Measurements from ENCODE around the gene MROH8.

GRCh38 chr20:37163832-37164554 lies 15.4 kb downstream of the MROH8 start:
- TF ChIP-seq, protein P1, sequence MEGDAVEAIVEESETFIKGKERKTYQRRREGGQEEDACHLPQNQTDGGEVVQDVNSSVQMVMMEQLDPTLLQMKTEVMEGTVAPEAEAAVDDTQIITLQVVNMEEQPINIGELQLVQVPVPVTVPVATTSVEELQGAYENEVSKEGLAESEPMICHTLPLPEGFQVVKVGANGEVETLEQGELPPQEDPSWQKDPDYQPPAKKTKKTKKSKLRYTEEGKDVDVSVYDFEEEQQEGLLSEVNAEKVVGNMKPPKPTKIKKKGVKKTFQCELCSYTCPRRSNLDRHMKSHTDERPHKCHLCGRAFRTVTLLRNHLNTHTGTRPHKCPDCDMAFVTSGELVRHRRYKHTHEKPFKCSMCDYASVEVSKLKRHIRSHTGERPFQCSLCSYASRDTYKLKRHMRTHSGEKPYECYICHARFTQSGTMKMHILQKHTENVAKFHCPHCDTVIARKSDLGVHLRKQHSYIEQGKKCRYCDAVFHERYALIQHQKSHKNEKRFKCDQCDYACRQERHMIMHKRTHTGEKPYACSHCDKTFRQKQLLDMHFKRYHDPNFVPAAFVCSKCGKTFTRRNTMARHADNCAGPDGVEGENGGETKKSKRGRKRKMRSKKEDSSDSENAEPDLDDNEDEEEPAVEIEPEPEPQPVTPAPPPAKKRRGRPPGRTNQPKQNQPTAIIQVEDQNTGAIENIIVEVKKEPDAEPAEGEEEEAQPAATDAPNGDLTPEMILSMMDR (IDR thresholded peaks at IDR 0.05): no peak
- no peak for TF ChIP-seq POLR2A (IDR thresholded peaks at IDR 0.05)

Measured in uterus (tissue), 2 donors.